Right renal pelvis (tissue), 4 donors: Measurements from ENCODE around the gene RNASEH2B. TPM values are rescaled to one million over a fixed set of nuclear protein-coding genes. Genes with fewer than 3 reads are reported as not detected.

ENCODE experiments used
- DNase-seq, 4 donors: peaks; one replicate each; pipeline ENCODE4 v3.0.0-alpha.2; 2013; ENCODE audit warnings: low read depth in 4 of 4, low spot score in 3 of 4, missing footprints in 1 of 4
- polyA plus RNA-seq, 4 donors: library from polyadenylated mRNA; unstranded; fragments of 120-200 nt; gene quantifications; one replicate each; pipeline ENCODE4 v1.2.1, GENCODE V29; 2013; ENCODE audit not compliant: insufficient read length in 4 of 4

The RNASEH2B gene
- polyA plus RNA-seq, 4 donors: 53.7 to 70.6 (median 64.7) TPM

- no peak for DNase-seq
These were observed 82.3 kb downstream of the RNASEH2B start for GRCh38 chr13:50991579-50992521.

DNA sequence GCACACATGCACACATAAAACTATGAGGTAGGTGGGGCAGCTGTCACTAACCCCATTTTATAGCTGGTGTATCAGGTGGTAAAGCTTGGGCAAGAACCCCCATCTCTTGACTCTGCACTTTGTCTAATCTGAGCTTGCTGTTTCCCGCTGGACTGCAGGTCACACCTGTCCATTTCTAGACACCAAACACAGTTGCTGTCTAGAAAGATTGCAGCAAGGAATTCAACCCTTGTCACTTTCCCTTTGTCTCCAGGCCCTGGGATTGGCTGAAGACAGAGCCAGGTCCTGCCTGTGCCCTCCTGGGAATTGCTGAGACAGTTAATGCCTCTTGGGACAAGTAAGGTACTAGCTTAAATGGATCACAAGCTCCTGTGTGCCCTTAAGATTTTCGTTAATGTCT is 83.8 kb downstream of the RNASEH2B start:
- no peak for DNase-seq

DNA sequence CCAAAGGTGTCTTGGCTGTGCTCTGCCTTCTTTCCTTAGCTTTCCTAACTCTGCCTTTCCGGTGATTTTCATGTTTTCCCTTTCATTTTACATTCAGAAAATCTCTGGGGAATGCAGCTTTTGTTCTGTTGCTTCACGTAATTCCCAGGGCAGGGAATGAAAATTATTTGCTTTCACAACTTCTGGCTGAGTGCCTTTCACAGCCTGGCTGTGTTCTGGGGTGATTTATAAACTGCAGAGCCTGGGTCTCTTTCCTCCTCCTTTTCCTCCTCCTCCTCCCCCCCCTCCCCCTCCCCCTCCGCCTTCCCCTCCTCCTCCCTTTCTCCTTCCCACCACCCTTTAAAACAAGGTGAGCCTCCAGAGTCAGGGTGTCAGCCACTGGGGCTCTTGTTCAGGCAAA is 84.3 kb downstream of the RNASEH2B start:
- DNase-seq: no peak

- no peak for DNase-seq
These were observed 85.1 kb downstream of the RNASEH2B start for GRCh38 chr13:50994651-50995050.

- DNase-seq: no peak
These were observed 86.3 kb downstream of the RNASEH2B start for GRCh38 chr13:50995854-50996253.

- DNase-seq: no peak
These were observed 88.7 kb downstream of the RNASEH2B start for GRCh38 chr13:50998326-50998725.

DNA sequence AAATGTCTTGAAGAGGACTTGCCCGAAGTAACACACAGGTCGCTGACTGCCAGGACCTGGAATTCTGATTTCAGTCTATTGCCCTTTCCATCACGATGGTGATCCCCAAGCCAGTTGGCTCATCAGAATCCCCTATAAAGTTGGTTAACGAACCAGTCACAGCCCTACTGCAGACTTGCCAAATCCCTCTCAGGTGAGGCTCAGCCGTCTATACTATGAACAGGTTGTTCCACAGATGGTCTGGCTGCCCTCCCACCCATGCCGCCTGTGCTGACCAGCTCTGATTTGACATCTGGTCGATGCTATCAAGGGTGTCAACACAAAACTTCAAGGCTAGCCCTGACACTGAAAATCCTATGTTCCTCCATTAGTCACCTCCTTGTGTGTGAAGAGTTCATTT is 90.0 kb downstream of the RNASEH2B start:
- DNase-seq: no peak

DNA sequence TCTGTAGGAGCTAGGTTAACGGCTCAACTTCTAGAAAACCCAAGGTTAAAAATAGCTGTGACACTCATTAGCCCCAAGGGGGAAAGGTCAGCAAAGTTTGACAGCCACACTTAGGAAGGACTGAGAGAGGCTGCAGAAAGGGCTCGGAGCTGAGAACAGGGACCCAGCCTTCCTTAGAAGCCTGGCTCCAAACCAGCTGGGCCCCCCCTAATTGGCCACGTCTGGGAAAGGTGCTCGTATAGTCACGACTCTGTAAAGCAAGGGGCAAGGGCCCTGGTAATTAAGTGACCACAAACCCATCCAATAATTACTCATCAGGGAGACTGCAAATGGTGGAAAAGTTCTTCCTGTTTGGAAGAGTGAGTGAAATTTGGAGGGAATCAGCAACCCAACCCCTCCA is 90.5 kb downstream of the RNASEH2B start:
- DNase-seq: no peak

DNA sequence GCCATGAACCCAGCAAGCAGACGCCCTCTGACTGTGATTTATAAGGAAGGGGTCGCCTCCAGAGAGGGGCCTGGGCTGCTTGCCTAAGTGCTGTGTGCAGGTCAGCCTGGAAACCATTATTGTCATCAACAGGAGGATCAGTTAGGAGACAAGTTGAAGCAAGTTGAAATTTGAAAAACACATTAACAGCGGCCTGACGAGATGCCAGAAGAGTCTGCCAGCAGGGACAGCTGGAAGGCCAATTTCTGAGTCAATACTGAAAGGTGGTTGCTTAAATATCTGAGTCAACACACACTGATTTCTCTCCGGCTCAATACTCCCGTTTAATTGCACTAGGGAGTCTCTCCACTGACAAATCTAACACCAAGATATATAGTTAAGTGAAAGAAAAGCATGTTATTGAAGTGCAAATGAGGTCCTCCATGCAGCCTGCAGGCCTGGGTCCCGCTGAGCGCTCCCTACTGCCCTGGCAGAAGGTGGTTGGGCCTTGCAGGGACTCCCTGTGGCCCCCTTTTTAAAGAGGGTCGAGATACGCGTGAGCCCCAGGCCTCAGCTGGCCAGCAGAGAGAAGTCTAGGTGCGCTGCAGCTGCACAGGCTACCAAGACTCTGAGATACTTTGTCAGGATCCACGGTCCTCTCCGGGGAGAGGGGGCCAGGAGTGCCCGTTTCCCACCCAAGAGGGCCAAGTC is 91.1 kb downstream of the RNASEH2B start:
- DNase-seq: no peak

GRCh38 chr13:51001335-51001734 is 91.7 kb downstream of the RNASEH2B start:
- DNase-seq: no peak

GRCh38 chr13:51002736-51003135 is 93.1 kb downstream of the RNASEH2B start:
- no peak for DNase-seq

DNA sequence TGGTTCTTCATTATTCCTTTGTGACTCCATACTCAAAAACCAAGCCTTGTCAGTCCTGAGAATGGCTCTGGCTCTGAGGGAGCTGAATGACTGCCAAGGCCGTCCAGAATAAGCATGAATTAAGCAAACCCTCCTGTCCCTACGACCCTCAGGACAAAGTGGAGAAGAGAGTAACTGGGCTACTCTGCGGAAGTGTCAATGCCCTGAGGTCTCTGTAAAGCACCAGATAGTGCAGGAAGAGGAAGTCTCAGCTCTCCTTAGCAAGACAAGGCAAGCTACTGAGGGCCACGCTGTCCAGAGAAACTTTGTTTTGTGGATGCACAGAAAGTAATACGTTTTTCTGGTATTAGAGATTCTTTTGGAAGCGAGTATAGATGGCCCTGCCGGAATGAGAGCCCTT is 94.1 kb downstream of the RNASEH2B start:
- DNase-seq: no peak

DNA sequence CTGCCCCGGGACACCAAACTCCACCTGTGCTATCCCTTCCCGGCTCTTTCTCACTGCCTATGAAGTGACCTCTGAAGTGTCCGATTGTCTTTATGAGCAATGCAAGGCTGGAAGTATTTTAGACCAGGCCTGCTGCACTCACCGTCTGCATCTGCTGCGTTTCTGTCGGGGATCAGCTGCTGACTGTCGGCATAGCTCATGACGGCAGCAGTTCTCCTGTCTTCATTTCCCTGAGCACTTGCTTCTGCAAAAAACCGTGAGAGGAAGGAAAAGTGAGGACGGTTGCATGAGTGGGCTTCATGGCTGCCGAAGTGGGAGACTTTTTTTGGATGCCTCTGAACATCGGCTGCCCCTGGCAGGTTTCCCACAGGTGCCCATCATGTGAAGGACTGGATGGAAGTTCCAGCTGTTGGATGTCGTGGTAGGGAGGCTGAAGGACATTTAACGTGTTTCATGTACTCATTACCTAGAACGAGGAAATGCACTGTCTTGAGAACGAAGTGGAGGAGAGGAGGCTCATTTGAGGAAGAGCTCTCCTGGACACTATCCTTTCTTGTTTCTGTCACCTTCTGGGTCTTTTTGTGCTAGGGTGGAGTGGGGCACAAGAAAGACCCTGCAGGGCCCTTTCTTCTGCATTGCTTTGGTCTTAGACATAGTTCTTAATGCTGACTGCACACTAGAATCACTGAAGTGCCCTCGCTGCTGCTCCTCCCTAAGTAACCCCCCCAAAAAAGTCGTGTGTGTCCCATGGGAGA is 94.7 kb downstream of the RNASEH2B start:
- no peak for DNase-seq

DNA sequence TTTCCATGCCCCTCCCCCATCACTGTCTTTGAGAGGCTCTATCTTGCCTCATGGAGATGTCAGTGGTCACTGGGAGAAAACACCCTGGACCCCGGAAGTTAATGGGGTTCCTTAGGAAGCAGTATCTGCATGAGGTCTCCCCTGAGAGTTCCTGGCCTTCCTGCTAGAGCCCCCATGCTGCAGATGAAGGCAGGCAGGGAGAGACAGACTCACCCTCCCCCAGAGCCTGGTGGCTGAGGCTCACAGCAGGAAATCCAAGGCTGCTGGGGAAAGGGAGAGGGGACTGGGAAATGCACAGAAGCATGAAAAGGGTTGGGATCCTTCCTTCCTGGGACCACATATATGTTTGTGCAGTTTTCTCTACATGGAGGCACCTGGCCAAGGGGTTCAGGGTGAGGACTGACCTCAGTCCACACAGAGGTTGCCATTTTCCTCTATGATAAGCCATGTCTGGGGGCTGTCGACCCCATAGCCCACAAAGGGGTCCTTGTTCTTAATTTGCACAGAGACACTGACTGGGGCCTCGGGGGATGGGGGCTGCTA is 95.4 kb downstream of the RNASEH2B start:
- DNase-seq: no peak

DNA sequence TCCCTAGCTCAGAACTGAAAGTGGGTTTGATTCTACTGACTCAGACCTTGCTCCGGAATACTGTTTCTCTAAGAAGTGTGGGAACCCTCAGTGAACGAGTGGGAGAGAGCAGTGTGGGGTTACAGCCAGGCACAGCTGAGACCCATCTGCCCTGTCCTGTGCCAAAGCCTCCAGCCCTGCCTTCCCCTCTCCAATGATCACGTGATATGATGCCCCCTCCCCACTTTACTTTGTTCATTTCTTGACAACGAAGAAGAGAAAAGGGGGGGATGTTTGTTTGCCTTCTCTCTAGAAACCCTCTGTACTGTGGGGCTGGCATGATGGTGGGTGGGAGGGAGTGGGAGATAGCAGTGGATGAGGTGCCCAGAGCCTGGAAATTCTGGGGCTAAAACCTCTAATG is 96.0 kb downstream of the RNASEH2B start:
- no peak for DNase-seq

Other genes starting within 250 kb of the RNASEH2B start
- 1 to 10 TPM; 1.0 to 1.5 (median 1.1) TPM for gene DLEU7, start 66.1 kb upstream of the RNASEH2B start, polyA plus RNA-seq
- gene C13orf42, start 201.5 kb downstream of the RNASEH2B start, polyA plus RNA-seq: under 1 TPM; 0.22 to 0.66 (median 0.33) TPM